BLaER1 (cell line): ENCODE data around the gene TGFBR3.
A peak's percentile ranks its signal among the peaks of the same experiment; 100 is the strongest.

ENCODE experiments used
- H3K27ac ChIP-seq: shearing (Covaris generic); formaldehyde crosslinking; 2 replicates; pipeline ENCODE4 v1.8.1; 2022
- H3K27me3 ChIP-seq: shearing (Covaris generic); formaldehyde crosslinking; 2 replicates; pipeline ENCODE4 v1.8.1; 2022
- H3K36me3 ChIP-seq: shearing (Covaris generic); formaldehyde crosslinking; 2 replicates; pipeline ENCODE4 v1.8.1; 2022
- H3K4me1 ChIP-seq: shearing (Covaris generic); formaldehyde crosslinking; 2 replicates; pipeline ENCODE4 v1.8.1; 2022
- H3K4me2 ChIP-seq: shearing (Covaris generic); formaldehyde crosslinking; 2 replicates; pipeline ENCODE4 v1.8.1; 2022
- H3K4me3 ChIP-seq: shearing (Covaris generic); formaldehyde crosslinking; 2 replicates; pipeline ENCODE4 v1.8.1; 2022
- H3K9ac ChIP-seq: shearing (Covaris generic); formaldehyde crosslinking; 2 replicates; pipeline ENCODE4 v1.8.1; 2022
- H3K9me3 ChIP-seq: shearing (Covaris generic); formaldehyde crosslinking; 2 replicates; pipeline ENCODE4 v1.8.1; 2022
- H4K20me1 ChIP-seq: shearing (Covaris generic); formaldehyde crosslinking; 2 replicates; pipeline ENCODE4 v1.8.1; 2022
- Cebpa-rat ChIP-seq: shearing (Covaris generic); IDR thresholded peaks from 2 replicates; pipeline ENCODE4 v1.8.1; 2022

Gene TGFBR3

DNA sequence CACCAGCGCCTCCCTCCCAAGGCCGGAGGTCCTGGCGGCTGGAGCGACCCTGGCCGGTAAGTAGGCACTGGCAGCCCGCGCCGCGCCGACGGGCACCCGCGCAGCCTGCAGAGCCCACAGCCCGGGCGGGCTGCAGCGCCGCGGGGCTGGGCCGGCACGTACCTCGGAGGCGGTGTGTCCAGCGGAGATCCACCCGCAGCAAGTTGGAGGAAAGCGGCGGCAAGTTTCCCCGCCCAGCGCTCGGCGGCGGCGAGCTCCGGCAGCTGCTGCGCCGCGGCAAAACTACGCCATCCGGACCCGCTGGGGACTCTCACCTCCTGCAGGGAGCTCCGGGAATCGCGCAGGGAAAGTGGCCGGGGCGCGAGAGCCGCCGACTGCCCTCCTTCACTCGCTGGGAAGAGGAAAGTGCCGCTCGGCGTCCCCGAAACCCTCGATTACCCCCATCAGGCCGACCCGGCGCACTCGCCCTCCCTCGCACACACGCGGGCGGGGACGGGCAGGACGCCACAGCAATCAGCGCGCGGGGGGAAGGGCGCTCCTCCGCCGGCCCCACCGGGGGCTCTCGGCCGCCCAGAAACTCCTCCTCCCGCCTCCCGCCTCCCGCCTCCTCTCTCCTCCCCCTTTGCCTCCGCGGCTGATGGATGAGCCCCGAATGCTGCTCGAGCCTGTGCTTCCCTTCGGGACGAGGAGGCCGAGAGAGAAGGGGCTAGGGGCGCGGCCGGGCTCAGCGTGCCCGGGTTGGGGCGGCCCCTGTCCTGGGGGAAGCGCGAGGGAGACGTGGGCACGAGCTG is at the start of gene TGFBR3:
TSS of gene TGFBR3 (minus strand) at position 436 of the 791 bp plus-strand sequence. CDS start 24,620 bp downstream, outside the sequence.
- Histone ChIP-seq H3K9ac (peak within 1 kb of the TSS; percentile 77), H4K20me1 (peaks cover 11% of the 10 kb centered on the region; the same call in 1 of the 2 replicates), H3K4me2 (peak within 1 kb of the TSS; percentile 98), H3K36me3 (no peaks in the 10 kb centered on the region), H3K9me3 (no peaks in the 10 kb centered on the region), H3K27ac (peak within 1 kb of the TSS; percentile 60; the same call in 1 of the 2 replicates), H3K4me1 (peaks cover 31% of the 10 kb centered on the region), H3K27me3 (peaks cover 31% of the 10 kb centered on the region), H3K4me3 (peak within 1 kb of the TSS; percentile 85)
- no peak for TF ChIP-seq Cebpa-rat

DNA sequence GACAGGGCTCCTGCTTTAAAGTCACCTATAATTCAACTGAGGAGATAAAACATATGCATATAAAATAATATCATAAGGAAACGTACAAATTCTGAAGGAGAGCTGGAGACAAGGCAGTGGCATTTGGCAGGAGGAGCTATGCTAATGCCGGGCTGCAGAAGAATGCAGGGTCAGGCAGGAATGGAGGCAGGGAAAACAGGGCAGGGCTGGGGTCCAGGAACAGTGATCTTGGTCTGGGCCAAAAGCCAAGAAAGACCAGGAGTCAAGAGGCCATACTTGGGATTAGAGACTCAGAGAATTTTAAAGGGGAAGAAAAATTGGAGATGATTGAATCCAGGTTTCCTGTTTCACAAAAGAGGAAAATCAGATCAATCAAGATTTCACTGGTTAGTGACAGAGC is 43.3 kb upstream of the TGFBR3 start:
- H3K9ac ChIP-seq, result no peak overlapping the region
- H3K4me2 ChIP-seq, result no peak overlapping the region

DNA sequence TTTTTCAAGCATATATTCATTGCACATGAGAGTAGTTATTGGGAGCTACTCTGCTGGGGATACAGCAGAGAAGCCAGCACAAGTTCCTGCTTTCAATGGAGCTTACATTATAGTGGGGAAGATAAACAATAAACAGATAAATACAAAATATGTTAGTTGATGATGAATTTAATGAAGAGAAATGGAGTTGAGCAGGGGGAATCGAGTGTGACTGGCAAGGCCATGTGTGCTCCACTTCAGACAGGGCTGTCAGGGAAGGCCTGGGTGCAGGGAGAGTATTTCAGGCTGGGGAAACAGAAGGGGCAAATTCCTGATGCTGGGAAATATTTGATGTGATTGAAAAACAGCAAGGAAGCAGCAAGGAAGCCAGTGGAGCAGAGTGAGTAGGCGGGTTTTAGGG is 42.1 kb upstream of the TGFBR3 start:
- no peaks in the 10 kb centered on the region for H3K9me3 ChIP-seq
- no peaks in the 10 kb centered on the region for H3K4me1 ChIP-seq
- no peak overlapping the region for H3K4me3 ChIP-seq
- no peaks in the 10 kb centered on the region for H3K27me3 ChIP-seq
- no peak for TF ChIP-seq Cebpa-rat
- H3K36me3 ChIP-seq, result no peaks in the 10 kb centered on the region
- H3K27ac ChIP-seq, result no peak overlapping the region
- H4K20me1 ChIP-seq, result no peaks in the 10 kb centered on the region
- H3K9ac ChIP-seq, result no peak overlapping the region
- H3K4me2 ChIP-seq, result no peak overlapping the region

More for the DNA sequence above, 43.3 kb upstream of the TGFBR3 start:
- no peaks in the 10 kb centered on the region for H3K36me3 ChIP-seq
- no peak overlapping the region for H3K4me3 ChIP-seq
- no peak for TF ChIP-seq Cebpa-rat
- no peaks in the 10 kb centered on the region for H4K20me1 ChIP-seq
- H3K27me3 ChIP-seq, result no peaks in the 10 kb centered on the region
- H3K27ac ChIP-seq, result no peak overlapping the region
- H3K4me1 ChIP-seq, result no peaks in the 10 kb centered on the region
- no peaks in the 10 kb centered on the region for H3K9me3 ChIP-seq

DNA sequence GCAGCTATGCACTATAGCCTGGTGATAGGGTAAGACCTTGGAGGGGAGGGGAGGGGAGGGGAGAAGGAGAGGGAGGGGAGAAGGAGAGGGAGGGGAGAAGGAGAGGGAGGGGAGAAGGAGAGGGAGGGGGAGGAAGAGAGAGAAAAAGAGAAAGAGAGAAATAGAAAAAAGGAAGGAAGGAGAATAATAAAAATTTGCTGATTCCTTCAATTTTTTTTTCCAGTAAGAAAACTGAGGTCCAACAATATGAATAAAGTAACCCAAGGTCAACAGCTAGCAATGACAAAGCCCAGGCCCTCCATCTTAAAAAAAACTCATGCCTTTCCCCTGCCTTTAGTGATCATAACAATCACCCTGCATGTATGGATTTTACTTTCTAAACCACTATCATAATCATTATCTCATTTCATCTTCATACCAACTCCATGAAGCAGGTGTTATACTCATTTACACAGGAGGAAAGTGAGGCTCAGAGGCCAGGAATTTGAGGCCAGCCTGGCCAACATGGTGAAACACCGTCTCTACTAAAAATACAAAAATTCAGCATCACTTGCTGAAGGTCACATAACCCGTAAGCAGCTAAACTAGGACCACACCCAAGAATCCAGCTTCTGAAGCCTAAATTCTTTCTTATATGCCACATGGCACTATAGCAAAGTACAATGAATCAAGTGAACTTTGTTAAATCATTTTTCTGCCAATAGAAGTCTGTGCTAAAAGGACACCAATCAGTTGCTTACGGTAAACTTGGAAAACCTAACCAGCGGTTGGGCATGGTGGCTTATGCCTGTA is 39.9 kb upstream of the TGFBR3 start:
- Histone ChIP-seq H3K4me1 (no peaks in the 10 kb centered on the region), H3K4me3 (no peak overlapping the region), H4K20me1 (no peaks in the 10 kb centered on the region), H3K36me3 (no peaks in the 10 kb centered on the region), H3K9me3 (no peaks in the 10 kb centered on the region), H3K27me3 (no peaks in the 10 kb centered on the region), H3K4me2 (no peak overlapping the region), H3K9ac (no peak overlapping the region), H3K27ac (no peak overlapping the region)
- TF ChIP-seq Cebpa-rat, result no peak

DNA sequence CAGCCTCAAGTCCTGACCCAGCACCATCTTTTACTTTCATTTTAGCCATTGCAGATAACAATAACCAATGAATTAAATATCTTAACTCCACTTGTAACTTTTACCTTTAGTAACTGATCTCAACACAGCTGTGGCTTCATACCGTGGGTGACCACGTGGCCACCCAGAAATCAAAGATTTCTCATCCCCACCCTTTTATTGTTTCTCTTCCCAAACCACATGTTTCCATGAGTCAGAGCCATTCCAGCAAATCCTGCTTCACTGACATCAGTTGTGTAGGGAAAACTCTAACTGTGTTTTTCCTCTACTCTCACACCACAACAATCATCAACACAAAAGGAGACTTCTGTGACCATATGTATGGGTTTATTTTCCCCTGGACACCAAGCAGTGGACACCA is 38.2 kb upstream of the TGFBR3 start:
- Histone ChIP-seq H4K20me1 (no peaks in the 10 kb centered on the region), H3K4me2 (no peak overlapping the region)

DNA sequence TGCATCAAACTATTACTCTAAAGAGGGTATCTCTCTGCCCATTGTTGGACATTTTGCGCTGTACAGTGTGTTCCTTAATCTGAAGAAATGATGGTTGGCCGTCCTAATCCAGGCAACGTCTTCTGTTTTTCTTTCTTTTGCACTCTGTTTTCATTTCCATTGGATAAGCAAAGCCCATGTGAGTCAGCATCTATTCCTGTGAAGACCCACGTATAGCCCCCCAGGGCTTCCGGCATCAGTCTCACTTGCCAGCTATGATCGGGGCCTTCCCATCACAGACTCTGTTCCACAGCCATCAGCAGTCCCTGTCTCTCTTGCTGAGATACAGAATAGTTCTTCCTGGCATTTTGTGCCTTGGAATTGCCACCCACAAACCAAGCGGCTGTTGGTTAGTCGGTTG is 34.0 kb upstream of the TGFBR3 start:
- no peaks in the 10 kb centered on the region for H3K4me1 ChIP-seq
- H3K9ac ChIP-seq, result no peak overlapping the region
- no peaks in the 10 kb centered on the region for H3K36me3 ChIP-seq
- no peaks in the 10 kb centered on the region for H4K20me1 ChIP-seq
- no peak overlapping the region for H3K27ac ChIP-seq
- no peak for TF ChIP-seq Cebpa-rat
- no peak overlapping the region for H3K4me3 ChIP-seq
- H3K9me3 ChIP-seq, result no peaks in the 10 kb centered on the region
- H3K4me2 ChIP-seq, result no peak overlapping the region
- H3K27me3 ChIP-seq, result no peaks in the 10 kb centered on the region

More for the DNA sequence above, 38.2 kb upstream of the TGFBR3 start:
- no peaks in the 10 kb centered on the region for H3K4me1 ChIP-seq
- H3K36me3 ChIP-seq, result no peaks in the 10 kb centered on the region
- H3K9ac ChIP-seq, result no peak overlapping the region
- H3K9me3 ChIP-seq, result no peaks in the 10 kb centered on the region
- H3K4me3 ChIP-seq, result no peak overlapping the region
- H3K27ac ChIP-seq, result no peak overlapping the region
- no peak for TF ChIP-seq Cebpa-rat
- no peaks in the 10 kb centered on the region for H3K27me3 ChIP-seq

DNA sequence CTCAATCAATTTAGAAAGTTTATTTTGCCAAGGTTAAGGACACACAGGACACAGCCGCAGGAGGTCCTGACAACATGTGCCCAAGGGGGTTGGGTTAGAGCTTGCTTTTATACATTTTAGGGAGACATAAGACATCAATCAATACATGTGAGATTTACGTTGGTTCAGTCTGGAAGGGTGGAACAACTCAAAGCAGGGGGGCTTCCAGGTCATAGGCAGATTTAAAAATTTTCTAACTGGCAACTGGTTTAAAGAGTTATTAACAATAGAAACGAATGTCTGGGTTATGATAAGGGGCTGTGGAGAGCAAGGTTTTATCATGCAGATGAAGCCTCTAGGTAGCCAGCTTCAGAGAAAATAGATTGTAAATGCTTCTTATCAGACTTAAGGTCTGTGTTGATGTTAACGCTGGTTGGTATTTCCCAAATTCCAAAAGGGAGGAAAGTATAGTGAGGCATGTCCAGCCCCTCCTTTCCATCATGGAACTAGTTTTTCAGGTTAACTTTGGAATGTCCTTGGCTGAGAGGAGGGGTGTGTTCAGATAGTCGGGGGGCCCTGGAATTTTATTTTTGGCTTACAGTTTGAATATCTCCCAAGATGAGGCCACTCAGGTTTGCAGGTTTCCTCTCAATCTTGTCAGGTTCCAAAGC is 31.0 kb upstream of the TGFBR3 start:
- Histone ChIP-seq H3K27me3 (no peaks in the 10 kb centered on the region), H3K9ac (no peak overlapping the region), H3K36me3 (no peaks in the 10 kb centered on the region), H3K4me2 (no peak overlapping the region), H4K20me1 (no peaks in the 10 kb centered on the region), H3K4me1 (no peaks in the 10 kb centered on the region), H3K27ac (no peak overlapping the region), H3K4me3 (no peak overlapping the region), H3K9me3 (no peaks in the 10 kb centered on the region)
- TF ChIP-seq Cebpa-rat, result no peak

DNA sequence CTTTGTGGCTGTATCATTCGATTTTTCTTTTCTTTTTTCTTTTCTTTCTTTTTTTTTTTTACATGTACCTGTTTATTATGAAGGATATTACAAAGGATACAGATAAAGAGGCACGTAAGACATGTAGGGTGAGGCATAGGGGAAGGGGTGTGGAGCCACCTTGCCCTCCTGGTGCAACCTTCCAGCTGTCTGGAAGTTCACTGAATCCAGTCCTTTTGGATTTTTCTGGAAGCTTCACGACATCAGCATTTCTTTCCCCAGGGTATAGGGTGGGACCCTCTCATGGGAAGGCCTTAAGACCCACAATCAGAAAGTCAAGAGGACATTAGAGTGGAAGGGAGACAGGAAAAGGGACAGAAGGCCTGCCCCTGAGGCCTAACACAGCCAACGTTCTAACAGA is 30.1 kb upstream of the TGFBR3 start:
- Histone ChIP-seq H3K27me3 (no peaks in the 10 kb centered on the region), H3K4me3 (no peak overlapping the region), H3K9ac (no peak overlapping the region), H3K36me3 (no peaks in the 10 kb centered on the region), H4K20me1 (no peaks in the 10 kb centered on the region), H3K4me2 (no peak overlapping the region), H3K9me3 (no peaks in the 10 kb centered on the region), H3K27ac (no peak overlapping the region), H3K4me1 (no peaks in the 10 kb centered on the region)
- no peak for TF ChIP-seq Cebpa-rat

DNA sequence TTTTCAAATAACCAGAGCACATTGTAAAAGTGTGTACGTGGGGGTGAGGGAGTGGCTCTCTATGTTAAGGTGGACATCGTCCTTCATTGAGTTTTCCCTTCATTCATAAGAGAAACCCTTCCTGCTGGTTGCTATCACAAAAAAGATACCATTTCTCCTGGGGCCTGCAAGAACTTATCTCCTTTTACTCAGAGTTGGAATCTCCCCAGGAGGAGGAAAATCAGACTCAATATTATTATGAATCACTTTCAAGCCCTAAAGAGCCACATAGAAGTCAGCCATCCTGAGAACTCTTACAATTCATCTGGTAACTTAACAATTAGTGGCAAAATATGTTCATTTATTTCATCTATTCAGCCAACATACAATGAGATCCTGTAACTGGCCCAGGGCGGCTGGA is 27.1 kb upstream of the TGFBR3 start:
- Histone ChIP-seq H4K20me1 (no peaks in the 10 kb centered on the region), H3K9me3 (no peaks in the 10 kb centered on the region), H3K4me1 (no peaks in the 10 kb centered on the region), H3K4me3 (no peak overlapping the region), H3K27me3 (no peaks in the 10 kb centered on the region), H3K9ac (no peak overlapping the region), H3K4me2 (no peak overlapping the region), H3K27ac (no peak overlapping the region), H3K36me3 (no peaks in the 10 kb centered on the region)
- no peak for TF ChIP-seq Cebpa-rat

DNA sequence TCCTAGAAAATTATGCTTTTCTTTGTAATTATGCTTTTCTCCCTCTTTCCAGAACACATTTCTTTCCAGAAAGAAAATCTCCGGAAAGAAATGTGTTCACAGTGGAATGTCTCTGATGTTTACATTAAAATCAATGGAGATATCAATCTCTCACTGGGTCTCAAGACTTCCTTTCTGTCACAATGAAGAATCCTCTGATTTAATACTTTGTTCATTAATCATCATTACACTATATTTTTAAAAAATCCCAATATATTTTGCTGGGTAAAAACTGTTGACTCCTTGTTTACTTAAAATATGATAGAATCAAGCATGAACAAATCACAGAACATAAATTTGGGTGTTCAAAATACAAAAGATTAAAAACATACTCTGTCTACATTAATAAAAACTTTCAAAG is 26.3 kb upstream of the TGFBR3 start:
- Histone ChIP-seq H3K9ac (no peak overlapping the region), H3K4me2 (no peak overlapping the region), H3K36me3 (no peaks in the 10 kb centered on the region), H3K4me1 (no peaks in the 10 kb centered on the region), H4K20me1 (no peaks in the 10 kb centered on the region), H3K27me3 (no peaks in the 10 kb centered on the region), H3K27ac (no peak overlapping the region), H3K4me3 (no peak overlapping the region), H3K9me3 (no peaks in the 10 kb centered on the region)
- no peak for TF ChIP-seq Cebpa-rat
